HG02938 (cell line): ENCODE measurements around the gene CXCL14.

Experiments
- ATAC-seq: cut with Tn5 transposase; IDR thresholded peaks from one replicate; pipeline ENCODE4 v1.9.1; 2021; ENCODE audit warnings: mild to moderate bottlenecking, moderate library complexity; ENCODE audit not compliant: unreplicated experiment

CXCL14 gene

DNA sequence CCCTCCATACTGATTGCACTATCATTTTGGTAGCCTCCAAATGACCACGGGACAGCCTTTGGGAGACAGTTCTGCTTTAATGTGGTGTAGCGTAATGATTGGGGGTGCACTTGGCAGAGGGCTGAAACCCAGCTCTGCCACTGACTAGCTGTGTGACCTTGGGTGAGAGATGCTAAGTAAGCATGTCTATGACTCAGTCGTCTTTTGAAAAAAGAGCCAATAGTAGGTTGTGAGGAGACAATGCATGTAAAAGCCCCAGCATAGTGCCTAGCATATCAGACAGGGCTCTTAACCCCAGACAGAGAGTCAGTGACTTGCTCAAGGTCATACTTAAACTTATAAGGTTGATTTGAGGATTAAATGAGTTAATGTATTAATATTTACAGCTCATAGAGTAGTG lies 18.0 kb upstream of the CXCL14 start:
- no peak for ATAC-seq

GRCh38 chr5:135596157-135596763 lies 17.5 kb upstream of the CXCL14 start:
- ATAC-seq, result no peak

- no peak for ATAC-seq
These were observed 15.7 kb upstream of the CXCL14 start for GRCh38 chr5:135594416-135594960.

GRCh38 chr5:135593886-135594285 lies 15.1 kb upstream of the CXCL14 start:
- ATAC-seq, result no peak

DNA sequence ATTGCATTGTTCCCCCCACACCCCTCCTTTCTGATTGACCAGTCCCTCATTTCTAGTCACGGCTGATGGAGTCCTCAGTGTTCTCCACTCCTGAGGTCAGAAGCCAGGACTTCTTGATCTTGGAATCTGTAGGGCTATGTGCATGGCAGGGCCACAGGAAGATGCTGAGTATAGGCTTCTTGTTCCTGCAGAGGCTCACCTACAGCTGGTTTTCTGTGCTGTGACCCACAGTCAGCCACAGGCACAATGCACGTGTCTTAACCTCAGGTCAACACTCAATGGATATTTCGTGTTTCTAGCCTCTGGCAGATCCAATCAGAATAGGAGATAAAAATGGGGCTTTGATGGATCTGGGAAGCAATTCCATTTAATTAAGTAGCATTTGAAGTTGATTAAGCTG lies 14.3 kb upstream of the CXCL14 start:
- no peak for ATAC-seq

DNA sequence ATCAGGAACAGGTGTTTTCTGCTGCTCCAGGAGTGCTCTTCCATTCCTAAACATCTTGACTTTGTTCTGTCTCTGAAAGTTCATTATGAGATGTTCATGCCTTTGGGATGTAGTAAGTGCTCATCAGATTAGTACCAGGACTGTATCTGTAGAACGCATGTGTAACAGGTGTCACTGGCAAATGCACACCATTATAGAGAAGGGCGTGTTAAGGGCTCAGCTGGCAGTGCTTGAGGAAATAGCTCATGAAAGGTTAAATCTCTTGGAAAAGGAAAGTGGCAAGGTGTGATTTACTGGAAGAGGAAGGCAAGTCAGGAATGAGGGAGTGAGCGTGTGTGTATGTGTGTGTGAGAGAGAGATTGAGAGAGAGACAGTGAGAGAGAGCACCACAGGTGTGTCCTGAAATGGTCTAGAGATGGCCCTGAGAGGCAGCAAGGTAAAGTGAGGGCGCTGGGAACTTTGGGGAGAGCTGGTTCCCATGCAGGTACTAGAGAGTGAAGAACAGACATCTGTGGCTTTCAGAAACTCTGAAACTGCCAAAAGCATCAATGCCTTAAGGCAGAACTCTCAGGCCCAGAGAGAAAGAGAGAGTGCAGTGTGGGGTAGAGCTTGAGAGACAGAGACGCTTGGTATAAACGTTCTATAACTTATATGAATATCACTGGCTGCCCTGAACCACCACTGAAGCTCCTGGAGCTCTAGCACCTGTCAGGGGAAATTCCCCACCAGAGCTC lies 13.7 kb upstream of the CXCL14 start:
- ATAC-seq, result no peak

DNA sequence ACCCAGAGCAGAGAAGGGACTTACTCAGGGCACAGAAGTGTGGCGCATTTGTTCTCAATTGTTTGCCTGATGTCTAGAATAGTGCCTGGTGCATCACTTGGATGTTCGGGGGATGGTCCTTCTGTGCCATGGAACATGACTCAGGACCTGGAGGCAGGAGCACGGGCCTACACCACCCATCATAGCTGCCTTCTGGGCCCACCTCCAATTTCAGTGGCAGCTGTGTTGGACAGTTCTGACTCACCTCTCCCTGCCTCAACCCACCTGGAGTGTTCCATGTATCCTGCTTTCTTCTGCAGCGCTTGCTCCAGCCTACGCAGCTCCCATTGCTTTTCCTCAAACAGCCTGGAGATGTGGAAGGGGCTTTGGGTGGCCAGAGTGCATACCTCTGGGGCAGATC lies 12.5 kb upstream of the CXCL14 start:
- no peak for ATAC-seq

DNA sequence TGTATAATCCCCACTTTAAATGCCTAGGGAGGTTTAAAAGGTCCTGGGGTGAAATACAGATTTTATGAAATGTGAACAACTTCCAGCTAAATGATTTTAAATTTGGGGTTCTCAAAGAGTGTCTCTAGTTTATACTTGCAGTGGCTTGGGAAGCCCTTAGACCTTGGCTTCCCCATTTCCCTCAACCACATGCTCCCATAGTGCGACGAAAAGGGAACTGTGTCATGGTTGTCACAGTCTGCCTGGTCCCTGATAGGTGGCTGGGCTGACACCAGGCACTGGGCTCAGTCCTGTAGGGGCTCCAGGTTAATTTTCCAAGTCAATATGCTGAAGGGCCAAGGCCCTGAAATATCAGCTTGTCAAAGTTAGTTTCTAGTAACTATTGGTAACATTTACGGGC lies 10.4 kb upstream of the CXCL14 start:
- no peak for ATAC-seq

- ATAC-seq, result no peak
These were observed 9.2 kb upstream of the CXCL14 start for GRCh38 chr5:135587721-135588663.

DNA sequence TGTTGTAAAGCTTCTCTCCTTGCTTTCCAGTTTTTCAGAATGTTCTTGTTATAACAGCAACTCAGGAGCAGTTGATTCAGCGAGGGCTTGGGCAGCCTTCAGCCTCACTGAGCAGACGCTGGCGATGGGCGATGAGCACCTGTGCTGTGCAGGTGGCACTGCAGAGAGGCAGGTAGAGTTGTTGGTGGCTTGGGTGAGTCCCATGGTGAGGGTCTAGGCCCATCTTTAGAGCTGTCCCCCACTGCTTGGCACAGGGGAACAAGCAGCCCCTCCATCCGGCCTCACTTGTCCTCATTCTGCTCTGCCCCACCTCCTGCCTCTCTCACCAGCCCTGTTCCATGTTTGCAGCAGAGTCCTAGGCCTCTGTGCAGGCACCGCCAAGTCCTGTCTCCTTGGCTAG lies 6.1 kb upstream of the CXCL14 start:
- ATAC-seq, result no peak

GRCh38 chr5:135584276-135584675 lies 5.5 kb upstream of the CXCL14 start:
- no peak for ATAC-seq

GRCh38 chr5:135582099-135582781 lies 3.4 kb upstream of the CXCL14 start:
- ATAC-seq, result no peak

GRCh38 chr5:135578305-135578684 lies 496 bp downstream of the CXCL14 start:
- ATAC-seq, result no peak

GRCh38 chr5:135577421-135577820 lies 1.4 kb downstream of the CXCL14 start:
- ATAC-seq, result no peak

GRCh38 chr5:135576075-135576599 lies 2.7 kb downstream of the CXCL14 start:
- no peak for ATAC-seq

DNA sequence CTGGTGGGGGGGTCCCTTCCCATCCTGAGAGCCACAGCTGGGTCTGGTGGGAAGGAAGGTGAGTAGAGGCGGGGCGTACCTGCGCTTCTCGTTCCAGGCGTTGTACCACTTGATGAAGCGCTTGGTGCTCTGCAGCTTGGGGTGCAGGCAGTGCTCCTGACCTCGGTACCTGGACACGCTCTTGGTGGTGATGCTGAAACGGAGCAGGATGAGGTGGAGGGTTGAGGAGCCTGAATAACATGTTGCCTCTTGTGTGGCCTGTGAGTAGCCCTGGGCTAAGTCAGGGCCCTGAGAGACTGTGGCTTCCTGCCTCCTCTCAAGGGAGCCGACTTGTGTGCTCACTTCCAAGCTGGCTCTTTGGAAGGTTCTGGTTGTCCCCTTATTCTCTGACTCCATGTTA lies 4.3 kb downstream of the CXCL14 start:
- ATAC-seq, result no peak

DNA sequence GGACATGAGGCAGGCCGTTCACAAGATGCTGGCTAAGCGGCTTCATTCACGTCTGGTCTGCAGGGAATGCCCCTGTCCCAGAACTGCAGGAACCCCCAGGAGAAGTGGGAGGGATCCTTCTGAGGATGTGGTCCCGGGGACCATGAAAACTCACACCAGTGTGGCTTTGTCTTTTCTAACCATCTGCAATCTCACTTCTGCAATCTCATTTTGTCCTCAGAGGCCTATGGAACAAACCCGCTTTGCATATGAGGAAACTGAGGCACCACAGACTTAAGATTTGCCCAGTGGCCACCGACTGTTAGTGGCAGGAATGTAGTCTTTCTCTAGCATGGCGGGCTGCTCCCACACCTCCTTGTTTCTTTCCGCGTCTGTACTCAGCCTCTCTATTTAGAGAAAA lies 6.9 kb downstream of the CXCL14 start:
- no peak for ATAC-seq

DNA sequence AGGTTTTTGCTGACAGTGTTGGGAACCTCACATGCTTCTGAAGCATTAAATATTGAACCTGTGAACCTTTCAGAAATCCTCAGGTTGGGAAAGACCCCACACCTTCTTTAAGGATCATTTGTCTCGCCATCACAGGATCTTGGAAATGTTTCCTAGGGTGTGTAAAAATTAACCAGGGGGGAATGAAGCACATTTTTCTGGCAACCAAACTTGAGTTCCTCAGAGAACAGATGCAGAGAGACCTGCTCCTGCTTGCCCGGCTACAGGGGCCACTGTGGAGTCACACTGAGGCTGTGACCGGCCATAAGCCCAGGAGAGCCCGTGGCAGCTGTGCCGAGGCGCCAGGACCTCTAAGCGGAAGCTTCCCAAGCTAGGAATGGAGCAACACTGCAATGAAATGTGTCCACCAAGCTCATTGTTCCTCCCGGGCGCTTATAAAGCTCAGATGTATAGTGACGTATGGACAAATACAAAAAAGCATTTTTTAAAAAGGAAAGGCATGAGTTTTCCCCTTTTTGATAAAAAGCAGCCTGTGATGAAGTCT lies 7.7 kb downstream of the CXCL14 start:
- no peak for ATAC-seq

- no peak for ATAC-seq
These were observed 8.4 kb downstream of the CXCL14 start for GRCh38 chr5:135570453-135570764.

DNA sequence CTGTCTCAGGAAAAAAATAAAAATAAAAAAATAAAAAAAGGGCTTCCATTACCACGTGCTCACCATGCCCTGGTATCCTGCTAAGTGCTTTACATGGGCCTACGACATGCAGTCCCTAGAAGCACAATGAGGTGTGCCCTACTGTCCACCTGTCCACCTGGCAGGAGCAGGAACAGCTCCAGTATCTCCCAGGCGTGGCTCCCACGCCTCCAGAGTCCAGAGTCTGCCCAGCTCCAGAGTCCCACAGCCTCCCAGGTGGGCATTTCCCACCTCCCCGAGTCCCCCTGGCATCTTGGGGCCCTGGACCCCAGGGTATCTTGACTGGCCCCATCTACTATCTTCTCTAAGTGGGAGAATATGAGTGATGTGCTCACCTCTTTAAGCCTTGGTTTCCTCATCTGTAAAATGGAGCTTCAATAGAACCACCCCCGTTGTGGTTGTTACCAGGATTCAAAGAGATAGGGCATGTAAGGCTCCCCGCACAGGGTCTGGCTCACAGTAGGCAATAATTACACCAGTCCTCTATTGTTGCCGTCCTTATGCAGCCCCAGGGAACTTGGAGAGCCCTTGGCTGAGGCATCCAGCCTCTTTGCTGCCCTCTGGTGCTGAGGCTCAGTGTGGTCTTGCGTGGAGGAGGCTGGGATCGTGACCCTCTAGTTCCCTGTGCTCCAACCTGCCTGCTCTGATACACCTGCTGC lies 8.9 kb downstream of the CXCL14 start:
- no peak for ATAC-seq
